Suprapubic skin (tissue), 4 donors: ENCODE results near the gene SH3YL1.

Source experiments
- POLR2A ChIP-seq, 2 donors: fragments of 450-650 bp; IDR thresholded peaks; one replicate each; pipeline ENCODE4 v1.6.1; 2017; ENCODE audit warnings: antibody characterized with exemption in 2 of 2, mild to moderate bottlenecking in 2 of 2, moderate library complexity in 2 of 2
- POLR2AphosphoS5 ChIP-seq, 3 donors: sonication (generic); formaldehyde crosslinking; IDR thresholded peaks; one replicate each; pipeline ENCODE4 v1.6.1; 2017; ENCODE audit warnings: antibody characterized with exemption in 3 of 3
- TF ChIP-seq, protein P1 (sequence below), 2 donors: fragments of 200-600 bp in 1 of 2; fragments of 450-650 bp in 1 of 2; sonication (generic) in 1 of 2; IDR thresholded peaks; one replicate each; pipeline ENCODE4 v1.5.1; 2016 to 2019; ENCODE audit warnings: antibody characterized with exemption in 2 of 2, mild to moderate bottlenecking in 1 of 2, moderate library complexity in 1 of 2

DNA sequence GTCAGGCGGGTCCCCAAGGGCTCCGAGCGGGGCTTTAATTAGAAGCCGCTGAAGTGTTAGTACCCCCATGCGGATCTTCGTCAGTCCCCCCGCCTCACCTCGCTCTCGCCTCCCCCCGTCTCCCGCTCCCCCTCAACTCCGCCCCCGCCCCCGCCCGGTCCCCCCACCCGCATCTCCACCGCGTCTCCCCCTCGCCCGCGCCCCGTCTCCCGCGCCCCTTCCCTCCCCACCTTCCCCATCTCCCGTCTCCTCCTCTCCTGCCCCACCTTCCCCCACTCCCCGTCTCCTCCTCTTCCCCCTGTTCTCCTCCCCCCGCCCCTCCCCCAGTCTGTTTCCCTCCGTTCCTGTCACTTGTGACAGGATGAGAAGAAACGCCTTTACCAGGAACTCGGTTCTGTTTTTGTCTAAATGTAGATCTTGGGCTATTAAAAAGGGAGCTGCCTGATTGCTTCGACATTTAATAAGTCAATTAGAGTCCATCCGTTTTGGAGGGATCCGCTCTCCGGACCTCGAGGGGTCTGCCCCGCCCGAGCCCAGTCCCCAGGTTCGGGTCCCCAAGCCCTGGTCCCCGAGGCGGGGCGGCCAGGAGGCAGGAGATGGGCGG is 25.0 kb upstream of the SH3YL1 start:
- TF ChIP-seq, protein P1, sequence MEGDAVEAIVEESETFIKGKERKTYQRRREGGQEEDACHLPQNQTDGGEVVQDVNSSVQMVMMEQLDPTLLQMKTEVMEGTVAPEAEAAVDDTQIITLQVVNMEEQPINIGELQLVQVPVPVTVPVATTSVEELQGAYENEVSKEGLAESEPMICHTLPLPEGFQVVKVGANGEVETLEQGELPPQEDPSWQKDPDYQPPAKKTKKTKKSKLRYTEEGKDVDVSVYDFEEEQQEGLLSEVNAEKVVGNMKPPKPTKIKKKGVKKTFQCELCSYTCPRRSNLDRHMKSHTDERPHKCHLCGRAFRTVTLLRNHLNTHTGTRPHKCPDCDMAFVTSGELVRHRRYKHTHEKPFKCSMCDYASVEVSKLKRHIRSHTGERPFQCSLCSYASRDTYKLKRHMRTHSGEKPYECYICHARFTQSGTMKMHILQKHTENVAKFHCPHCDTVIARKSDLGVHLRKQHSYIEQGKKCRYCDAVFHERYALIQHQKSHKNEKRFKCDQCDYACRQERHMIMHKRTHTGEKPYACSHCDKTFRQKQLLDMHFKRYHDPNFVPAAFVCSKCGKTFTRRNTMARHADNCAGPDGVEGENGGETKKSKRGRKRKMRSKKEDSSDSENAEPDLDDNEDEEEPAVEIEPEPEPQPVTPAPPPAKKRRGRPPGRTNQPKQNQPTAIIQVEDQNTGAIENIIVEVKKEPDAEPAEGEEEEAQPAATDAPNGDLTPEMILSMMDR (IDR thresholded peaks at IDR 0.05): no peak
- no peak for TF ChIP-seq POLR2AphosphoS5 (IDR thresholded peaks at IDR 0.05)
- TF ChIP-seq POLR2A (IDR thresholded peaks at IDR 0.05): no peak
